Measurements from ENCODE around the gene ITGA11.
"Not testable (repeated sequence)": the region's sequence is repeated elsewhere in the genome, so short reads cannot be mapped to it uniquely, and the experiment has no call there.

The ITGA11 gene

DNA sequence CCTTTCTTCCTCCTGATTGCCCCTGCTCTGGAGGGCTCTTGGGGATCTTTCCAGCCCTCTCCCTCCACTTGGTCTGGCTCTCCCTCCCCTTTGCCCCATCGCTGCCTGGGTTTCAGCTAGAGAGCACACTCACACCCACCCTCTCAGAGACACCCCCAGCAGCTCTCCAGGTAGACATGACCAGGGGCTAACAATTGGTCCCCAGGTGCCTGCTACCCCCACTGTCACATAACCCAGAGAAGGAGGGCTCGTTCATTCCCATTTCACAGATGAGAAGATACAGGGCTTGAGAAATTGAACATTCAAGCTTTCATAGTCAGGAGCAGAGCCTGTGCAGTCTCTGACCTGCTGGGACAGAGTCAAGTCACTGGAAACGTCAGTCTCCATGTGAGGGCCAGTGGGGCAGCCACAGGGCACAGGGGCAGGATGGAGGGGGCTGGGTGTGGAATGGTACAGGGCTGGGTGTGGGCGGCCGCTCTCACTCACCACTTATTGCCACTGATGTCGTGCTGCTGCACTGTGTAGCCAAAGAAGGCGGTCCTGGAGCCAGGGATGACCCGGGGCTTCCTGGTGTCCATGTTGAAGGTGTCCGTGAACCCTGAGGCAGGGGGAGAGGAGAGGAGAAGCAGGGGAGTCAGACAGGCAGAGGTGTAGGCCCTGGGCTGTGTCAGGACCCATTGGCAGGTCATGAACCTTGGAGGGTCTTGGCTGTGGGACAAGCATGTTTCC is 29.4 kb downstream of the ITGA11 start:
- Histone ChIP-seq H3K27me3 (ENCODE audit: insufficient read depth, low read length) (no peaks in the 10 kb centered on the region), H3K36me3 (ENCODE audit: insufficient read depth, low read length) (0 out of 2 replicates have a peak, but pooled peaks cover 3% of the 10 kb centered on the region), H3K4me3 (ENCODE audit: low read depth, low read length) (no peak overlapping the region), H3K4me1 (ENCODE audit: control insufficient read depth, insufficient read depth, low read length, unreplicated experiment) (peaks cover 5% of the 10 kb centered on the region), H2AFZ (ENCODE audit: low read length, unreplicated experiment) (no peak overlapping the region), H3K27ac (ENCODE audit: low read depth, low read length) (no peak overlapping the region), H3K79me2 (ENCODE audit: control insufficient read depth, insufficient read depth, low read length, unreplicated experiment) (no peaks in the 10 kb centered on the region)

DNA sequence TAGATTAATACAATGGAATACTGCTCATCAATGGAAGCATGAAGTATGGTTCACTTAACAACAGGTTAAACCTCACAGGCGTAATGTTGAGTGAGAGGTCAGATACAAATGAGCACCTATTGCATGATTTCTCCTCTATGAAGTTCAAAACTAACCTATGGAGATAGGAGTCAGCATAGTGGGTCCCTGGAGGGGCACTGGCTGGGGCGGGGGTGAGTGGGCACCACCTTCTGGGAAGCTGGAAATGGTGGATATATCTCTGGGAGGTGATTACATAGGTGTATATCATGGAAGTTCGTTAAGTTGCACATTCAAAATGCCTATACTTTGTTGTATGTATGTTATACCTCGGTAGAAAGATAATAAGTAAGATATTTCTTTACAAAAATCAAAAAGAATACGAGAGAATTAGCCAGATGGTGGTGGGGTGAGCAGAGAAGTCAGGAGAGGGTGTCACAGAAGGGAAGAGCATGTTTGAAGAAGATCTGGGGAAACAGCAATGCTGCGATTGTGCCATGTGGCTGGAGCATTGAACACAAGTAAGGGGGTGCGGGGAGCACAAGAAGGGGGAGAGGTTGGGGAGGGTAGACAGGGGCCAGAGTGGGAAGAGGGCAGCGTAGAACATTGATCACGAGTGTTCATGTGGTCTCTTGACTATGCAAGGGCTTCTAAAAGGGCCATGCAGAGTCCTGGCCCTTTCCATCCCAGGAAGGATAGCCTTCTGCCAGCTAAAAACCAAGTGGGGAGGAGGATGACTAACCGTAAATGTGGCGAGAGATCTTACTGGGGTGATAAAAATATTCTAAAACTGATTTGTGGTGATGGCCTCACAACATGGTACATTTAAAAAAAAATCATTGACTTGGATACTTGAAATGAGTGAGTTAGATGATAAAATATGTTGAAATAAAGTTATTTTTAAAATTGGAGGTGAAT is 30.2 kb downstream of the ITGA11 start:
- Histone ChIP-seq H3K27me3 (ENCODE audit: insufficient read depth, low read length) (no peaks in the 10 kb centered on the region), H3K27ac (ENCODE audit: low read depth, low read length) (no peak overlapping the region), H3K4me1 (ENCODE audit: control insufficient read depth, insufficient read depth, low read length, unreplicated experiment) (peaks cover 5% of the 10 kb centered on the region), H3K36me3 (ENCODE audit: insufficient read depth, low read length) (0 out of 2 replicates have a peak, but pooled peaks cover 3% of the 10 kb centered on the region), H3K4me3 (ENCODE audit: low read depth, low read length) (no peak overlapping the region), H3K79me2 (ENCODE audit: control insufficient read depth, insufficient read depth, low read length, unreplicated experiment) (no peaks in the 10 kb centered on the region), H2AFZ (ENCODE audit: low read length, unreplicated experiment) (no peak overlapping the region)

DNA sequence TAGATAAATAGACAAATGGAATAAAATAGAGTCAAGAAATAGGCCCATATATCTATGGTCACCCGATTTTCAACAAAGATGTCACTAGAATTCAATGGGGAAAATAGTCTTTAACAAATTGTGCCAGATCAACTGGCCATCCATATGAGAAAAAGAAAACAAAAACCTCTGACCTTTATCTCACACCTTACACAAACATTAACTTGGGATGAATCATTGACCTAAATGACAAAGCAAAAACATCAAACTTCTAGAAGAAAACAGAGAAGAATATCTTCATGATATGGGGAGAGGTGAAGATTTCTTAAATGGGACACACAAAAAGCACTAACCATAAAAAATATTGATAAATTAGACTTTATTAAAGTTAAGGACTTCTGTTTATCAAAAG is 31.9 kb downstream of the ITGA11 start:
- Histone ChIP-seq H3K36me3 (ENCODE audit: insufficient read depth, low read length) (0 out of 2 replicates have a peak, but pooled peaks cover 3% of the 10 kb centered on the region), H3K4me1 (ENCODE audit: control insufficient read depth, insufficient read depth, low read length, unreplicated experiment) (peaks cover 5% of the 10 kb centered on the region), H3K4me3 (ENCODE audit: low read depth, low read length) (no peak overlapping the region), H3K79me2 (ENCODE audit: control insufficient read depth, insufficient read depth, low read length, unreplicated experiment) (no peaks in the 10 kb centered on the region), H3K27ac (ENCODE audit: low read depth, low read length) (no peak overlapping the region), H3K27me3 (ENCODE audit: insufficient read depth, low read length) (no peaks in the 10 kb centered on the region), H2AFZ (ENCODE audit: low read length, unreplicated experiment) (peak overlapping the region; percentile 14)

DNA sequence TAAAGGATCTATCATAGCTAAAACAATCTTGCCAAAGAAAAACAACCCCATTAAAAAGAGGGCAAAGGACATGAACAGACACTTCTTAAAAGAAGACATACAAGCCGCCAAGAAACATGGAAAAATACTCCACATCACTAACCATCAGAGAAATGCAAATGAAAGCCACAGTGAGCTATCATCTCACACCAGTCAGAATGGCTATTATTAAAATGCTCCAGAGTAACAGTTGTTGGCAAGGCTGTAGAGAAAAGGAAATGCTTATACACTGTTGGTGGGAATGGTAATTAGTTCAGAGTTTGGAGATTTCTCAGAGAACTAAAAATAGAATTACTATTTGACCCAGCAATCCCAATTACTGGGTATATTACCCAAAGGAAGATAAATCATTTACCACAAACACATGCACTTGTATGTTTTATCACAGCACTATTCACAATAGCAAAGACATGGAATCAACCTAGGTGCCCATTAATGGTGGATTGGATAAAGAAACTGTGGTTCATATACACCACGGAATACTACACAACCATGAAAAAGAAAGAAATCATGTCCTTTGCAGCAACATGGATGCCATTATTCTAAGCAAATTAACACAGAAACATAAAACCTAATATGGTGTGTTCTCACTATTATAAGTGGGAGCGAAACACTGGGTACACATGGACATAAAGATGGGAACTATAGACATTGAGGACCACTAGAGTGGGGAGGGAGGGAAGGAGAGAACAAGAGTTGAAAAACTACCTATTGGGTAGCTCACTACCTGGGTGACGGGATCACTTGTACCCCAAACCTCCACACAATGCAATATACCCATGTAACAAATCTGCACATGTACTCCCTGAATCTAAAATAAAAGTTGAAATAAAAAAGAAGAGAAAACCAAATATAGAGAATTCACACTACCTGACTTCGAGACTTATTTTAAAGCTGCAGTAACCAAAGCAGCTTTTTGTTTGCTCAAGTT is 32.6 kb downstream of the ITGA11 start:
- Histone ChIP-seq H2AFZ (ENCODE audit: low read length, unreplicated experiment) (no peak overlapping the region), H3K4me3 (ENCODE audit: low read depth, low read length) (no peak overlapping the region), H3K27me3 (ENCODE audit: insufficient read depth, low read length) (no peaks in the 10 kb centered on the region), H3K79me2 (ENCODE audit: control insufficient read depth, insufficient read depth, low read length, unreplicated experiment) (no peaks in the 10 kb centered on the region), H3K27ac (ENCODE audit: low read depth, low read length) (no peak overlapping the region), H3K36me3 (ENCODE audit: insufficient read depth, low read length) (0 out of 2 replicates have a peak, but pooled peaks cover 3% of the 10 kb centered on the region), H3K4me1 (ENCODE audit: control insufficient read depth, insufficient read depth, low read length, unreplicated experiment) (peaks cover 5% of the 10 kb centered on the region)

DNA sequence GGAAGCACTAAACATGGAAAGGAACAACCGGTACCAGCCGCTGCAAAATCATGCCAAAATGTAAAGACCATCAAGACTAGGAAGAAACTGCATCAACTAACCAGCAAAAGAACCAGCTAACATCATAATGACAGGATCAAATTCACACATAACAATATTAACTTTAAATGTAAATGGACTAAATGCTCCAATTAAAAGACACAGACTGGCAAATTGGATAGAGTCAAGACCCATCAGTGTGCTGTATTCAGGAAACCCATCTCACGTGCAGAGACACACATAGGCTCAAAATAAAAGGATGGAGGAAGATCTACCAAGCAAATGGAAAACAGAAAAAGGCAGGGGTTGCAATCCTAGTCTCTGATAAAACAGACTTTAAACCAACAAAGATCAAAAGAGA is 34.0 kb downstream of the ITGA11 start:
- not testable (repeated sequence) for H3K79me2 ChIP-seq (ENCODE audit: control insufficient read depth, insufficient read depth, low read length, unreplicated experiment); H3K27ac ChIP-seq (ENCODE audit: low read depth, low read length); H2AFZ ChIP-seq (ENCODE audit: low read length, unreplicated experiment); H3K36me3 ChIP-seq (ENCODE audit: insufficient read depth, low read length); H3K27me3 ChIP-seq (ENCODE audit: insufficient read depth, low read length); H3K4me1 ChIP-seq (ENCODE audit: control insufficient read depth, insufficient read depth, low read length, unreplicated experiment); H3K4me3 ChIP-seq (ENCODE audit: low read depth, low read length)

DNA sequence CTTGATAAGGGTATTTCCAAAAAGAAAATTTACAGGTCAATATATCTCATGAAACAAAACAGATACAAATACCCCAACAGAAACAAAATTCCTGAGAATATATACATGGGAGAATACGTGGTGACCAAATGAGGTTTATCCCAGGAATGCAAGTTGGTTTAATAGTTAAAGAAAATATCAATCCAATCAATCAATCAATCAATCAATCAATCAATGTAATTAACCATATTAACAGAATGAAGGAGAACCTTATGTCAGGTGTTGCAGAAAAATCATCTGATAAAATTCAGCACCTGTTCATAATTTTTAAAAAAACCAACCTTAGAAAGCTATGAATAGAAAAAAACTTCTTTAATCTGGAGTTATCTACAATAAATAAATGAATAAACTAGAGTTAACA is 35.9 kb downstream of the ITGA11 start:
- Histone ChIP-seq H2AFZ (ENCODE audit: low read length, unreplicated experiment) (no peak overlapping the region), H3K79me2 (ENCODE audit: control insufficient read depth, insufficient read depth, low read length, unreplicated experiment) (no peaks in the 10 kb centered on the region)

DNA sequence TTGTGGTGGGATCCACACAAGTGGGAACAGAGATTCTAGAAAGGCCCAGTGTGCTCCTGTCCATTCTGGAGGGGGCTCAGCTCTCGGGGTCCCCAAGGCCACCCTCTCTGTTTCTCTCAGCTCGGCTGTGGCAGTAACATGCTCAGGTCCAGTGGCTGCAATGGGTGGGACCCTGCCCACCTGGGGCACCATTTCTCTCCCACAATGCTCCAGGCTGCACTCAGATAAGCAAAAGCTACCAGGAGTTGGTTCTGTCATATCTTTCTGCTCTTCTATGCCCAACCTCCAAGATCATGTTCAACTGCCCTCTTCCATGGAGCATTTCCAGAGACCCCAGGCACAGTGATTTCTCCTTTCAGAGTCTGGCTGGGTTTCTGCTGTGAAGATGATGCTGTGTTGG is 40.8 kb downstream of the ITGA11 start:
- no peak overlapping the region for H3K27ac ChIP-seq (ENCODE audit: low read depth, low read length)
- H3K79me2 ChIP-seq (ENCODE audit: control insufficient read depth, insufficient read depth, low read length, unreplicated experiment): no peaks in the 10 kb centered on the region
- H3K4me1 ChIP-seq (ENCODE audit: control insufficient read depth, insufficient read depth, low read length, unreplicated experiment): peaks cover 11% of the 10 kb centered on the region
- no peak overlapping the region for H2AFZ ChIP-seq (ENCODE audit: low read length, unreplicated experiment)
- no peaks in the 10 kb centered on the region for H3K27me3 ChIP-seq (ENCODE audit: insufficient read depth, low read length)
- H3K36me3 ChIP-seq (ENCODE audit: insufficient read depth, low read length): no peaks in the 10 kb centered on the region
- no peak overlapping the region for H3K4me3 ChIP-seq (ENCODE audit: low read depth, low read length)

More for the DNA sequence above, 35.9 kb downstream of the ITGA11 start:
- no peak overlapping the region for H3K4me3 ChIP-seq (ENCODE audit: low read depth, low read length)
- no peak overlapping the region for H3K27ac ChIP-seq (ENCODE audit: low read depth, low read length)
- no peaks in the 10 kb centered on the region for H3K36me3 ChIP-seq (ENCODE audit: insufficient read depth, low read length)
- H3K4me1 ChIP-seq (ENCODE audit: control insufficient read depth, insufficient read depth, low read length, unreplicated experiment): peaks cover 5% of the 10 kb centered on the region
- H3K27me3 ChIP-seq (ENCODE audit: insufficient read depth, low read length): no peaks in the 10 kb centered on the region

DNA sequence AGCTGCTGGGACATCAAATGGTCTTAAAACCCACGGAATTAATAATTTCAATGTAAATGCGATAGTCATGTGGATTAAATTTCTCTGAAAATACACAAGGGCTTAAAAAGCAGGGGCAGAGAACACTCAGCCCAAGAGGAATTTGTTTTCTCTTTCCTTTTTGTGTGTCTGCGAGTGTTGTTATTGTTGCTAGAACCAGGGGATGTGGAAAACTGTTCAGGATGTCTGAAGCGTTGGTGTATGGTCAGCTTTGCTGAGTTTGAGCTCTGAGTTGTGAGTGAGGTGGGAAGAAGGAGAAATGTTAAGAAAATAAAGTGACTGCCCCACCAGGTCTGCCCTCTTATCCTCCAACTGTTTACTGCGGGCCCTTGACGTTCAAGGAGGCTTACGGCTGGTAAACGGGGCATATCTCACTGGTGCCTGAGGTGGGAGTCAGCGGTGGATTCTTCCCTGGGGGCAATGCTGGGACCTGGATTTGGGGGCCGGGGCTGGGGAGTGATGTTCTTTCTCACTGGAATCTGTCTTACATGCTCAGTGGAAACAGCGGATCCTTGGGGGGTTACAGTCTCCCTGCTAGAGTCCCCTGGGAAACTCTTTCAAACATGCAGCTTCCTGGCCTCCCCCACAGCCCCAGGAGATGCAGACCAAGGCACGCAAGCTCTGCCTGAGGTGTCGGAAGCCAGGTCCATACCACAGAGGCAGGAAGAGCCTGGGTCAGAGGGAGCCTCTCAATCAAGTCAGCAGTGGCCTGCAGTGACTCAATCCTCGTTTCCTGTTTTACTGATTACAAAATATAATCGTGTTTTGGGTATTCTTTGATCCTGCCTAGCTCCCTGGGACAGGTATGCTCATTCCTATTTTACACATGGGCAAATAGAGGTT is 41.8 kb downstream of the ITGA11 start:
- H3K36me3 ChIP-seq (ENCODE audit: insufficient read depth, low read length): no peaks in the 10 kb centered on the region
- no peaks in the 10 kb centered on the region for H3K27me3 ChIP-seq (ENCODE audit: insufficient read depth, low read length)
- no peaks in the 10 kb centered on the region for H3K79me2 ChIP-seq (ENCODE audit: control insufficient read depth, insufficient read depth, low read length, unreplicated experiment)
- H3K4me3 ChIP-seq (ENCODE audit: low read depth, low read length): no peak overlapping the region
- peaks cover 12% of the 10 kb centered on the region for H3K4me1 ChIP-seq (ENCODE audit: control insufficient read depth, insufficient read depth, low read length, unreplicated experiment)
- peak overlapping the region; percentile 64 for H3K27ac ChIP-seq (ENCODE audit: low read depth, low read length)
- H2AFZ ChIP-seq (ENCODE audit: low read length, unreplicated experiment): no peak overlapping the region

DNA sequence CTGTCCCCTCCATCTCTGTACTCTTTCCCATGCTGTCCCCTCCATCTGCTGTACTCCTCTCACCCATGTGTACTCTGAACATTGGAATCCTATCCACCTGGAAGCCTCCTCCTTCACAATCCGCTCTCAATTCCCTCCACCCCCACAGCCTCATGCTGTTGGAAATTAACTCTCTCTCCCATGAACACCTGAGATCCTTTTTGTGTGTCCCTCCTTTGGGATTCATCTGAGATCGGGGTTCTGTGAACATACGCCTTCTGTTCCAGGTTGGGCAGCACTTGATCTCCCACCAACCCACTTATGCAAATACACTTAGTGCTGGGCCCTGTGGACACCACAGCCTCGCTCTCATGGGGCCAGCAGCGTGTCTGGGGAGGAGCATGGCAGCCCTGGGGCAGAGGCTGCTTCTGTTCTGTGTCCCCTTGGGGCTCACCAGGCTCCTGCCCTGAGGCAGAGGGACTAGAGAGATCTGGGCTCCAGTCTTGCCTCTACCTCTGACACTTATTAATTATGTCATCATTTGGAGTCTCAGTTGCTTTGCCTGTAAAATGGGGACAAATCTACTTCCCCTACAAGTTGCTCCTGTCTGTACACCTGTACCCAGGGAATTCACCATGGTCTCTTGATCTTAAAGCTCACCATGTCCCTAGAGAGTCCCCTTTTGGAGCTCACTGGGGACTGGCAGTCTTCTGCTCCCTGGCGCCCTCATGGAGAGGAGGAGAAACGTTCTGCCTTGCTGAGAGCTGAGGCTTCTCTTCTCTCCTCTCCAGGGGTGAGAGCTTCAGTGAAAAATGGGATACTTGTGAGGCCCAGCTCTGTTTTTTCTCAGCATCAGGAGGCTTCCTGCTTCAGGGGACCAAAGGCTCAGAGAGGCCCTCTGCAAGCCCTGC is 42.7 kb downstream of the ITGA11 start:
- Histone ChIP-seq H3K27me3 (ENCODE audit: insufficient read depth, low read length) (no peaks in the 10 kb centered on the region), H3K36me3 (ENCODE audit: insufficient read depth, low read length) (no peaks in the 10 kb centered on the region), H3K4me1 (ENCODE audit: control insufficient read depth, insufficient read depth, low read length, unreplicated experiment) (peaks cover 21% of the 10 kb centered on the region), H3K4me3 (ENCODE audit: low read depth, low read length) (no peak overlapping the region), H3K27ac (ENCODE audit: low read depth, low read length) (peak overlapping the region; percentile 64; the same call in 1 of the 2 replicates), H2AFZ (ENCODE audit: low read length, unreplicated experiment) (no peak overlapping the region), H3K79me2 (ENCODE audit: control insufficient read depth, insufficient read depth, low read length, unreplicated experiment) (no peaks in the 10 kb centered on the region)

Data from ACC112 (cell line).